ENCODE results near the gene SMAD6. TPM values are rescaled to one million over a fixed set of nuclear protein-coding genes. Genes with fewer than 3 reads are reported as not detected.

Gene SMAD6
- total RNA-seq, 4 donors from 2014 or later, result 9.4 to 18.9 (median 14.3) TPM

DNA sequence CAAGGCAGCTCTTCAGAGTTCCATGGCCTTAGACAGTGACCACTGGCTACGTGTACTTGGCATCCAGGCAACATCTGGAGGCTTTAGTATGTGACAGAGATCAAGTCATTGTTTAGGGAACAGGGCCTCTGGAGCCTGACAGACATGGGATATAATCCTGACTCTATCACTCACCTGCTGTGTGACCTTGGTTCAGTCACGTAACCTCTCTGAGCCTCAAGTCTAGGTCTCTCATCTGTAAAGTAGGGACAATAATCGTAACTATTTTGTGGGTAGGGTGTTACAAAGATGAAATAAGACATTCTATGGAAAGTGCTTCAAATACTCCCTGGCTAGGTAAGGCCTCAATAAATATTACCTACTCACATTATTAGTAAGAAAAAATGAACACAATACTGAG is 114.2 kb downstream of the SMAD6 start:
- peaks cover 0 to 12% (median 5%) of the 10 kb centered on the region in 4 donors for H3K9me3 ChIP-seq
- H3K27ac ChIP-seq (replicated peaks in 1 of 4), result no peak overlapping the region
- 97% methylated on average over 3 of the region's 3 CpGs for WGBS
- TF ChIP-seq POLR2A (IDR thresholded peaks at IDR 0.05; ENCODE audit: low read depth), result no peak
- TF ChIP-seq POLR2AphosphoS5 (IDR thresholded peaks at IDR 0.05), result no peak
- TF ChIP-seq, protein P1, sequence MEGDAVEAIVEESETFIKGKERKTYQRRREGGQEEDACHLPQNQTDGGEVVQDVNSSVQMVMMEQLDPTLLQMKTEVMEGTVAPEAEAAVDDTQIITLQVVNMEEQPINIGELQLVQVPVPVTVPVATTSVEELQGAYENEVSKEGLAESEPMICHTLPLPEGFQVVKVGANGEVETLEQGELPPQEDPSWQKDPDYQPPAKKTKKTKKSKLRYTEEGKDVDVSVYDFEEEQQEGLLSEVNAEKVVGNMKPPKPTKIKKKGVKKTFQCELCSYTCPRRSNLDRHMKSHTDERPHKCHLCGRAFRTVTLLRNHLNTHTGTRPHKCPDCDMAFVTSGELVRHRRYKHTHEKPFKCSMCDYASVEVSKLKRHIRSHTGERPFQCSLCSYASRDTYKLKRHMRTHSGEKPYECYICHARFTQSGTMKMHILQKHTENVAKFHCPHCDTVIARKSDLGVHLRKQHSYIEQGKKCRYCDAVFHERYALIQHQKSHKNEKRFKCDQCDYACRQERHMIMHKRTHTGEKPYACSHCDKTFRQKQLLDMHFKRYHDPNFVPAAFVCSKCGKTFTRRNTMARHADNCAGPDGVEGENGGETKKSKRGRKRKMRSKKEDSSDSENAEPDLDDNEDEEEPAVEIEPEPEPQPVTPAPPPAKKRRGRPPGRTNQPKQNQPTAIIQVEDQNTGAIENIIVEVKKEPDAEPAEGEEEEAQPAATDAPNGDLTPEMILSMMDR (IDR thresholded peaks at IDR 0.05), result no peak
- no peak for TF ChIP-seq EP300 (IDR thresholded peaks at IDR 0.05)
- no peaks in the 10 kb centered on the region for H3K36me3 ChIP-seq
- DNase-seq (ENCODE audit: extremely low spot score), result no peak
- H3K4me1 ChIP-seq, result peaks cover 0 to 3% (median 0%) of the 10 kb centered on the region in 4 donors
- intact Hi-C loops (cut with DNase I), result no loop called here
- H3K27me3 ChIP-seq, result no peaks in the 10 kb centered on the region
- H3K4me3 ChIP-seq, result no peak overlapping the region

DNA sequence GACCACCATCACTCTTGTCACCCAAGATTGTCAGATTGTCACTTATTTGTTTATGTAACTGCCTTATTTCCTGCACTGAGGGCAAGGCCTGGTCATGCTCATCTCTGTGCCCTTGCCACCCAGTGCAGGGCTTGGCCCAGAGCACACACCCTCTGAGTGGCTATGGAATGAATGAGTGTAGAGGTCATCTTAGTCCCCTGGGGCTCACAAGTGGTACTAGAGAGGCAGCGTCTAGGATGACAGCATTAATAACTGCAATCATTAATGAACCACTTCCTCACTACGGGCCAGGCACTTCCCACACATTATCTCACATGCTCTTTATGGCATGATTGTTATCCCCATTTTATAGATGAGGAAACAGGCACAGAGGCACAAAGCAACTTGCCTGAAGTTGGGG is 117.0 kb downstream of the SMAD6 start:
- intact Hi-C loops (cut with DNase I), result no loop called here
- peaks cover 0 to 6% (median 1%) of the 10 kb centered on the region in 4 donors for H3K9me3 ChIP-seq
- TF ChIP-seq POLR2AphosphoS5 (IDR thresholded peaks at IDR 0.05), result no peak
- no peak for TF ChIP-seq EP300 (IDR thresholded peaks at IDR 0.05)
- TF ChIP-seq, protein P1 (IDR thresholded peaks at IDR 0.05), result no peak
- no peak for TF ChIP-seq POLR2A (IDR thresholded peaks at IDR 0.05; ENCODE audit: low read depth)
- H3K36me3 ChIP-seq, result no peaks in the 10 kb centered on the region
- no peak for DNase-seq (ENCODE audit: extremely low spot score)
- H3K27ac ChIP-seq (replicated peaks in 1 of 4), result no peak overlapping the region
- no peak overlapping the region for H3K4me3 ChIP-seq
- WGBS, result 71% methylated on average over 2 of the region's 2 CpGs
- no peaks in the 10 kb centered on the region for H3K27me3 ChIP-seq
- H3K4me1 ChIP-seq, result peaks cover 0 to 3% (median 0%) of the 10 kb centered on the region in 4 donors

DNA sequence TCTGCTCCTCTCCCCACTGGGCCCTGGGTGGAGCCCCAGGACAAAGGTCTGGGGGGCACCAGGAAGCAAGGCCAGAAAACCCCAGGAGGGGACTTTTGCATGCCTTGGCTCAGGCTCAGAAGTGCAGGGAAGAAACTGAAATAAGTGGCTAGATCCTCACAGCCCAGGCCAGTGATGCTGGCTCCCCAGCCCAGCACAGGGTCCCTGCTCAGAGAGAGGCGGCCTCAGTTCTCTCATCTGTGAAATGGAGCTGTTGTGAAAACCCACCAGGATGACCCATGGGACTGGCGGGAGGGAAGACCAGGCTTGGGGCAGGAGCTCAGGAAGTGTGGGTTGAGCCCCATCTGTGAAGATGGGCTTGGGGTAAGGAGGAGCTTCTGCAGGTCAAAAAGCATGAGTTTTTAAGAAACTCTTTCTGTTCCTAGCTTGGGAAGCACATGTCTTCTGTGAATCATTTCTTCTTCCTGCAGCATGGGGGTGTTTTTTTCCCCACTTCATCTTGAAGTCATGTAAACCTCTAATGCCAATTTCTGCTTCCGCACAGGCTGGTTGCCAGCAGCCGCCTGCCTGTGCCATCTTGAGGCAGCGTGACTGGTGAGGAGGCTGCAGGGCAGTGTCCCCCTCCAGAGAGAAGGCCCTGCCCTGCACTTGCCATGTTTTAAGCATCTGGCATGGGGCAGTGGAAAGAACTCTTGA is 118.6 kb downstream of the SMAD6 start:
- TF ChIP-seq, protein P1 (IDR thresholded peaks at IDR 0.05), result no peak
- TF ChIP-seq EP300 (IDR thresholded peaks at IDR 0.05) (no peak), POLR2AphosphoS5 (IDR thresholded peaks at IDR 0.05) (no peak), POLR2A (IDR thresholded peaks at IDR 0.05; ENCODE audit: low read depth) (no peak)
- intact Hi-C loops (cut with DNase I), result no loop called here
- WGBS, result 90% methylated on average over 5 of the region's 5 CpGs

DNA sequence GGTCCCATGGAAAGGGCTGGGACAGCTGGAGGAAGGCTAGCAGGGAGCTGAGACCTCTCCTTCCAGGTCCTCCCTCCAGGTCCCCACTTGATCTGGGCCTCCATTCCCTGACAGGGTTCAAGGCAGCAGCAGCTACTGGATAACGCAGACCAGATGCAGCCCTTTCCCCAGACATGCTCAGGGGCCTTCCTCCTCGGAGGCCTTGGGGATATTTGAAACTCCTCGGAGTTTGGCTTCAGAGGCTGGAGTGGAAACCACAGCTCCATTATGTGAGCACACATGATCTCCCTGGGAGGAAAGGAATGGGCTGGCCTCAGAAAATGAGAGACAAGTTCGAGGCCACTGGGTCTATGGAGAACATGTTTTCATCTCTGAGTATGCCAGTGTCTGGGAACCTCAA is 119.3 kb downstream of the SMAD6 start:
- 65% methylated on average over 4 of the region's 4 CpGs for WGBS
- Histone ChIP-seq H3K27me3 (no peaks in the 10 kb centered on the region), H3K4me3 (no peak overlapping the region), H3K4me1 (peaks cover 0 to 3% (median 0%) of the 10 kb centered on the region in 4 donors), H3K27ac (replicated peaks in 1 of 4) (no peak overlapping the region), H3K36me3 (no peaks in the 10 kb centered on the region), H3K9me3 (no peaks in the 10 kb centered on the region)
- no peak for DNase-seq (ENCODE audit: extremely low spot score)
- no peak for TF ChIP-seq POLR2AphosphoS5 (IDR thresholded peaks at IDR 0.05)
- TF ChIP-seq, protein P1 (IDR thresholded peaks at IDR 0.05), result no peak
- TF ChIP-seq EP300 (IDR thresholded peaks at IDR 0.05), result no peak
- no peak for TF ChIP-seq POLR2A (IDR thresholded peaks at IDR 0.05; ENCODE audit: low read depth)
- intact Hi-C loops (cut with DNase I), result no loop called here

More for the DNA sequence above, 118.6 kb downstream of the SMAD6 start:
- no peak for DNase-seq (ENCODE audit: extremely low spot score)
- peaks cover 0 to 3% (median 0%) of the 10 kb centered on the region in 4 donors for H3K4me1 ChIP-seq
- no peaks in the 10 kb centered on the region for H3K27me3 ChIP-seq
- no peak overlapping the region for H3K4me3 ChIP-seq
- no peak overlapping the region for H3K27ac ChIP-seq (replicated peaks in 1 of 4)
- no peaks in the 10 kb centered on the region for H3K36me3 ChIP-seq
- H3K9me3 ChIP-seq, result no peaks in the 10 kb centered on the region
